A549 treated with ZK216348 at 1 μM for 4 hours (cell line): ENCODE data around the gene TTC8. TPM values are rescaled to one million over a fixed set of nuclear protein-coding genes. Genes with fewer than 3 reads are reported as not detected.

Source experiments
- total RNA-seq: library from RNA; stranded (reverse); fragments of 200-300 nt; extraction: Qiagen RNA extraction; gene quantifications from 5 replicates; pipeline ENCODE4 v1.2.3, GENCODE V29; 2022; ENCODE audit warnings: low read depth

The TTC8 gene
- 39.5 to 43.7 TPM (median 40.1 TPM) in 5 replicates for total RNA-seq

GRCh38 chr14:88824314-88825077 is at the start of gene TTC8:
Gene TTC8 (plus strand): TSS chr14:88824651. CDS start chr14:88824708, 57 bp downstream.

GRCh38 chr14:88792473-88793258 is 31.8 kb upstream of the TTC8 start, which contains the start of gene EML5:
Gene EML5 (minus strand): TSS chr14:88792953. CDS start chr14:88792503, 450 bp downstream.

Other genes with a start within 250 kb of the TTC8 start
- gene EML5, start 31.7 kb upstream of the TTC8 start, total RNA-seq: 0.45 to 1.5 TPM (median 0.55 TPM) in 5 replicates